Adrenal gland (tissue), 12 donors: ENCODE data around the gene STX5. TPM values are rescaled to one million over a fixed set of nuclear protein-coding genes. Genes with fewer than 3 reads are reported as not detected.
A peak's percentile ranks its signal among the peaks of the same experiment; 100 is the strongest.

ENCODE experiments used
- DNase-seq, 7 donors: peaks; one replicate each; pipeline ENCODE4 v3.0.0-alpha.2; 2019 to 2020
- H3K27ac ChIP-seq, 5 donors: fragments of 200-600 bp; sonication (generic) in 4 of 5; 1 replicate in 3 of 5; 2 replicates in 2 of 5; pipeline versions ENCODE4 v1.5.1 to v1.8.0; 2016 to 2020; ENCODE audit warnings: mild to moderate bottlenecking in 1 of 5
- H3K27me3 ChIP-seq: fragments of 200-600 bp; 2 replicates; pipeline ENCODE4 v1.8.0; 2021
- H3K36me3 ChIP-seq, 2 donors: fragments of 200-600 bp; replicated peaks in 1 of 2; 1 replicate in 1 of 2; 2 replicates in 1 of 2; pipeline versions ENCODE4 v1.5.1 to v1.8.0; 2018 to 2022
- H3K4me1 ChIP-seq, 2 donors: fragments of 200-600 bp; replicated peaks in 1 of 2; 1 replicate in 1 of 2; 2 replicates in 1 of 2; pipeline versions ENCODE4 v1.5.1 to v1.8.0; 2018 to 2021
- H3K4me3 ChIP-seq, 4 donors: fragments of 200-600 bp; sonication (generic) in 3 of 4; one replicate each; pipeline ENCODE4 v1.5.1; 2016 to 2018
- H3K9me3 ChIP-seq, 3 donors: fragments of 200-600 bp; sonication (generic) in 1 of 3; replicated peaks in 1 of 3; 1 replicate in 2 of 3; 2 replicates in 1 of 3; pipeline versions ENCODE4 v1.5.1 to v1.8.0; 2016 to 2021
- CTCF ChIP-seq, 6 experiments: fragments of 450-650 bp in 4 of 6; fragments of 200-600 bp in 2 of 6; sonication (generic) in 1 of 6; IDR thresholded peaks; 1 replicate in 5 of 6; 2 replicates in 1 of 6; pipeline versions ENCODE4 v1.5.1 to v1.8.0; 2016 to 2021; ENCODE audit warnings: antibody characterized with exemption in 6 of 6, mild to moderate bottlenecking in 2 of 6, moderate library complexity in 1 of 6
- POLR2A ChIP-seq, 2 donors: fragments of 450-650 bp; IDR thresholded peaks; one replicate each; pipeline ENCODE4 v1.6.1; 2017; ENCODE audit warnings: antibody characterized with exemption in 2 of 2, mild to moderate bottlenecking in 2 of 2, moderate library complexity in 1 of 2
- WGBS, 4 donors: extraction: QIAGEN DNeasy Blood & Tissue Kit in 2 of 4; methylation state at CpG; one replicate each; pipeline versions ENCODE4 v1.1.5 to v1.1.7; 2013 to 2017; 5-methylcytosine and 5-hydroxymethylcytosine counted together
- intact Hi-C, 2 donors: fragments of 100-400 bp; cut with DNase I; formaldehyde crosslinking; loops; one replicate each; pipeline versions ENCODE4 v1.14.1 to v1.15.0; 2022 to 2023
- polyA plus RNA-seq, 3 donors: library from polyadenylated mRNA; stranded (reverse); fragments of 200-250 nt in 2 of 3; fragments of 350-450 nt in 1 of 3; fragmentation: Illumina TruSeq in 1 of 3; extraction: RNeasy Lipid Tissue Mini Kit (QIAGEN cat#74804) in 1 of 3; gene quantifications; one replicate each; pipeline ENCODE4 v1.2.3, GENCODE V29; 2013 to 2014
- total RNA-seq, 9 donors: library from RNA; depleted of rRNA in 4 of 9; stranded (reverse); fragments of >200 nt in 4 of 9; fragments of 120-200 nt in 1 of 9; fragmentation: NEBNext Ultra II Directional in 1 of 9; extraction: Animal tissue kit (Norgen Biotek cat#: 25700) in 1 of 9; gene quantifications; one replicate each; pipeline versions ENCODE4 v1.1.0 to v1.2.4, GENCODE V29; 2013 to 2023
- donor health status: healthy with polysubstance abuse.
- donor health status: Bipolar disorder and iron deficiency.
- donor health status: DM: yes; HTN: yes; CAD: no.
- donor health status: DM: no; HTN: no; CAD: no.
- donor health status: DM: no; HTN: no; CAD: no.
- donor health status: DM: yes; HTN: yes; CAD: no.

Gene STX5
- total and polyA plus RNA-seq, 12 donors: 19.7 to 59.9 (median 36.0) TPM

GRCh38 chr11:62788991-62789390, 42.9 kb downstream of the STX5 start:
- H3K27me3 ChIP-seq: no peaks in the 10 kb centered on the region
- H3K9me3 ChIP-seq: no peaks in the 10 kb centered on the region
- no peak for TF ChIP-seq CTCF (IDR thresholded peaks at IDR 0.05)
- TF ChIP-seq POLR2A (IDR thresholded peaks at IDR 0.05): no peak
- peaks cover 38 to 46% of the 10 kb centered on the region in 2 donors for H3K4me1 ChIP-seq
- peaks cover 0 to 33% of the 10 kb centered on the region in 2 donors for H3K36me3 ChIP-seq
- intact Hi-C loops: loop anchor here in 1 of 2 donors (5.0 kb wide), 1 partner anchor 73 kb away; no protein-coding TSS in a partner anchor
- peak overlapping the region in 1 of 5 donors; percentile 13 for H3K27ac ChIP-seq
- no peak overlapping the region for H3K4me3 ChIP-seq
- 60 to 77% (median 76%) methylated on average over 2 to 5 of the region's 5 CpGs for WGBS, 4 donors
- no peak for DNase-seq

DNA sequence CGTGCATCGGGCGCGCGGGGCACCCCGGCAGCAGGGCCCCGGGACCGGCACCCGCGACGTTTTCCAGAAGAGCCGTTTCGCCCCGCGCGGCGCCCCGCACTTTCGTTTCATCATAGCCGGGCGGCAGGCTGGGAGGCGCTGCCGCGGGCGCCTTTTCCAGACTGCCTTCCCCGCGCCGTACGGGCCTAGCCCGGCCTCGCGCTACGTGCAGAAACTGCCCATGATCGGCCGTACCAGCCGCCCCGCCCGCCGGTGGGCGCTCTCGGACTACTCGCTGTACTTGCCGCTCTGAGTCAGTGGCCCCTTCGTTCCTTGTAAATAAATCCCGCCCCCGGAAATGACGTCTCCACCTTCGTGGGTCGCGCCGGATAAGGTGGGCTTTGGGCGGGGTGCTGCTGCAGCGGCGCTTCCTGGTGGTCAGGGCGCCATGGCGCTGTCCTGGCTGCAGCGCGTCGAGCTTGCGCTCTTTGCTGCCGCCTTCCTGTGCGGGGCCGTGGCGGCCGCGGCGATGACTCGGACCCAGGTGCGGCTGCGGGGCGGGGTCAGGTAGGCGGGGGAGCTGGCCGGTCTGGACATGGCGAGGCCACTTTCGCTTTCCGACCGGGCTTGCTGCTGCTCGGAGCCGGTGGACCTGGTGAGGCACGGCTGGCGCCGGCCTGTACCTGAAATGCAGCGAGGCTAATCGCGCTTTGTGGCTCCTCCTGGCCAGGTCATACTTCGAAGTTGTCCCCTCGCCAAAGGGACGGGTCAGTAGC, 44.7 kb downstream of the STX5 start, which contains the start of gene TMEM179B:
TSS of gene TMEM179B (plus strand) at position 398 of the 755 bp plus-strand sequence. CDS start at position 428, 30 bp downstream.
- peak within 1 kb of the TSS; percentile 63 to 96 (median 86) for H3K4me3 ChIP-seq
- H3K36me3 ChIP-seq: peaks cover 0 to 23% of the 10 kb centered on the region in 2 donors
- peak; percentile 98 to 99 (median 99) for DNase-seq
- 0 to 1% (median 0%) methylated on average over 19 to 88 of the region's 88 CpGs for WGBS, 4 donors
- H3K27me3 ChIP-seq: no peaks in the 10 kb centered on the region
- peaks cover 32 to 39% of the 10 kb centered on the region in 2 donors for H3K4me1 ChIP-seq
- peak within 1 kb of the TSS; percentile 87 to 99 (median 99) for H3K27ac ChIP-seq
- H3K9me3 ChIP-seq: no peaks in the 10 kb centered on the region
- intact Hi-C loops: loop anchor here in 1 of 2 donors (5.0 kb wide), 1 partner anchor 75 kb away; no protein-coding TSS in a partner anchor
- peak in 3 of 6 experiments; percentile 7 to 62 (median 46) for TF ChIP-seq CTCF (IDR thresholded peaks at IDR 0.05)
- peak; percentile 83 to 98 for TF ChIP-seq POLR2A (IDR thresholded peaks at IDR 0.05)

DNA sequence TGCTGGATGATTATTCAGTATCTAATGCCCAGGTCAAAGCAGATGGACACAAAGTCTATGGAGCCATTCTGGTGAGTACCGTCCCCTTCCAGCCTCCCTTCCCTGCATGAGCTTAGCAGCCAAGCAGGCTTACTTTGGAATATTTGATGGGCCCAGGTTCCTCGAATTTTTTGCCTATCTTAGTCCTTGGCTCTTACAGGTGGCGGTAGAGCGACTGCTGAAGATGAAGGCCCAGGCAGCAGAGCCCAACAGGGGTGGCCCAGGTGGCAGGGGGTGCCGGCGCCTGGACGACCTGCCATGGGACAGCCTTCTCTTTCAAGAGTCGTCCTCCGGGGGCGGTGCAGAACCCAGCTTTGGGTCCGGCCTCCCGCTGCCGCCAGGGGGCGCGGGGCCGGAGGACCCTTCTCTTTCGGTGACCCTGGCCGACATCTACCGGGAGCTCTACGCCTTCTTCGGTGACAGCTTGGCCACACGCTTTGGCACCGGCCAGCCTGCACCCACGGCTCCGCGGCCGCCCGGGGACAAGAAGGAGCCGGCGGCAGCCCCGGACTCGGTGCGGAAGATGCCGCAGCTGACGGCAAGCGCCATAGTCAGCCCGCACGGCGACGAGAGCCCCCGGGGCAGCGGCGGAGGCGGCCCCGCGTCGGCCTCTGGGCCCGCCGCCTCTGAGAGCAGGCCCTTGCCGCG, 45.4 kb downstream of the STX5 start:
- Histone ChIP-seq H3K36me3 (peaks cover 0 to 25% of the 10 kb centered on the region in 2 donors), H3K27ac (peak overlapping the region; percentile 87 to 99 (median 99)), H3K4me3 (peak overlapping the region; percentile 63 to 96 (median 86)), H3K4me1 (peaks cover 30 to 37% of the 10 kb centered on the region in 2 donors), H3K9me3 (no peaks in the 10 kb centered on the region), H3K27me3 (no peaks in the 10 kb centered on the region)
- intact Hi-C loops: loop anchor here in 1 of 2 donors (5.0 kb wide), 1 partner anchor 76 kb away; no protein-coding TSS in a partner anchor
- TF ChIP-seq POLR2A (IDR thresholded peaks at IDR 0.05): no peak
- TF ChIP-seq CTCF (IDR thresholded peaks at IDR 0.05): peak; percentile 91 to 98 (median 94)
- WGBS, 4 donors: 1 to 17% (median 2%) methylated on average over 2 to 51 of the region's 51 CpGs
- peak; percentile 88 to 96 (median 91) for DNase-seq

DNA sequence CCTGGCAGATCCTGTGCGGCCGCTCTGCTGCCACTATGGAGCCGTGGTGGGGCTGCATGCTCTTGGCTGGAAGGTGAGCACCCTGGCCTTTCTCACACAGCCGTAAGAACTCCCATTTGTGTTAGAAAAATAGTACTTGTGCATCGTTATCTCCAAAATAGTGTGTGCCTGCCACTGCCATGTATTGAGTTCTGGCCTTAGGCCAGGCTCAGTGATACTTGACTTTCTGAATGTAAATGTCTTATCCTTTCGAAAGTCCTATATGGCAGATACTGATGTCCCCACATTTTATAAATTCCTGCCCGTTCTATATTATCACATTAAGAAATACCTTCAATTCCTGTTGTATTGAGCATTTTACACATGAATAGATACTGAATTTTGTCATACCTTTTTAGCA, 49.1 kb downstream of the STX5 start:
- TF ChIP-seq CTCF (IDR thresholded peaks at IDR 0.05) (no peak), POLR2A (IDR thresholded peaks at IDR 0.05) (no peak)
- no peak for DNase-seq
- H3K27me3 ChIP-seq: no peaks in the 10 kb centered on the region
- no peak overlapping the region for H3K4me3 ChIP-seq
- H3K4me1 ChIP-seq: peaks cover 7 to 12% of the 10 kb centered on the region in 2 donors
- peaks cover 0 to 29% of the 10 kb centered on the region in 2 donors for H3K36me3 ChIP-seq
- no peaks in the 10 kb centered on the region for H3K9me3 ChIP-seq
- intact Hi-C loops: no loop called here
- H3K27ac ChIP-seq: no peak overlapping the region
- WGBS, 4 donors: 93 to 97% (median 94%) methylated on average over 7 of the region's 7 CpGs
